ENCODE data around the gene COL23A1. TPM values are rescaled to one million over a fixed set of nuclear protein-coding genes. Genes with fewer than 3 reads are reported as not detected.
A peak's percentile ranks its signal among the peaks of the same experiment; 100 is the strongest.

COL23A1 gene
- total RNA-seq, 1 donor from 2014 or later, result 0.12 TPM

- no peak overlapping the region for H3K4me3 Mint-ChIP-seq (ENCODE audit: unreplicated experiment)
- no peak for DNase-seq (ENCODE audit: low spot score)
- H3K9me3 Mint-ChIP-seq (ENCODE audit: low read depth), result no peaks in the 10 kb centered on the region
- TF ChIP-seq CTCF (IDR thresholded peaks at IDR 0.05), result peak; percentile 19
- no peaks in the 10 kb centered on the region for H3K36me3 Mint-ChIP-seq (ENCODE audit: low read depth)
- no peak overlapping the region for H3K27ac Mint-ChIP-seq (ENCODE audit: unreplicated experiment)
- H3K27me3 Mint-ChIP-seq (ENCODE audit: low read depth), result peaks cover 21% of the 10 kb centered on the region
- peaks cover 2% of the 10 kb centered on the region for H3K4me1 Mint-ChIP-seq (ENCODE audit: low read depth)
Measured at GRCh38 chr5:178417391-178417811, 172.8 kb downstream of the COL23A1 start.

GRCh38 chr5:178416919-178417318 is 173.3 kb downstream of the COL23A1 start:
- Mint-ChIP-seq H3K36me3 (ENCODE audit: low read depth) (no peaks in the 10 kb centered on the region), H3K4me3 (ENCODE audit: unreplicated experiment) (no peak overlapping the region), H3K27me3 (ENCODE audit: low read depth) (peaks cover 21% of the 10 kb centered on the region), H3K9me3 (ENCODE audit: low read depth) (no peaks in the 10 kb centered on the region), H3K4me1 (ENCODE audit: low read depth) (peaks cover 2% of the 10 kb centered on the region), H3K27ac (ENCODE audit: unreplicated experiment) (no peak overlapping the region)
- no peak for TF ChIP-seq CTCF (IDR thresholded peaks at IDR 0.05)
- DNase-seq (ENCODE audit: low spot score), result no peak

- Mint-ChIP-seq H3K4me1 (ENCODE audit: low read depth) (peaks cover 2% of the 10 kb centered on the region), H3K27ac (ENCODE audit: unreplicated experiment) (no peak overlapping the region), H3K9me3 (ENCODE audit: low read depth) (no peaks in the 10 kb centered on the region), H3K36me3 (ENCODE audit: low read depth) (no peaks in the 10 kb centered on the region), H3K4me3 (ENCODE audit: unreplicated experiment) (no peak overlapping the region), H3K27me3 (ENCODE audit: low read depth) (peaks cover 27% of the 10 kb centered on the region)
- TF ChIP-seq CTCF (IDR thresholded peaks at IDR 0.05), result no peak
- peak; percentile 79 for DNase-seq (ENCODE audit: low spot score)
Measured at GRCh38 chr5:178416206-178416882, 173.8 kb downstream of the COL23A1 start.

- peak; percentile 81 for DNase-seq (ENCODE audit: low spot score)
- no peaks in the 10 kb centered on the region for H3K9me3 Mint-ChIP-seq (ENCODE audit: low read depth)
- no peak overlapping the region for H3K27ac Mint-ChIP-seq (ENCODE audit: unreplicated experiment)
- peaks cover 32% of the 10 kb centered on the region for H3K27me3 Mint-ChIP-seq (ENCODE audit: low read depth)
- H3K36me3 Mint-ChIP-seq (ENCODE audit: low read depth), result no peaks in the 10 kb centered on the region
- no peak overlapping the region for H3K4me3 Mint-ChIP-seq (ENCODE audit: unreplicated experiment)
- H3K4me1 Mint-ChIP-seq (ENCODE audit: low read depth), result peaks cover 2% of the 10 kb centered on the region
- TF ChIP-seq CTCF (IDR thresholded peaks at IDR 0.05), result no peak
Measured at GRCh38 chr5:178415353-178415752, 174.8 kb downstream of the COL23A1 start.

GRCh38 chr5:178413988-178414387 is 176.2 kb downstream of the COL23A1 start:
- H3K36me3 Mint-ChIP-seq (ENCODE audit: low read depth), result no peaks in the 10 kb centered on the region
- peaks cover 30% of the 10 kb centered on the region for H3K27me3 Mint-ChIP-seq (ENCODE audit: low read depth)
- no peak overlapping the region for H3K27ac Mint-ChIP-seq (ENCODE audit: unreplicated experiment)
- TF ChIP-seq CTCF (IDR thresholded peaks at IDR 0.05), result no peak
- H3K4me3 Mint-ChIP-seq (ENCODE audit: unreplicated experiment), result no peak overlapping the region
- H3K4me1 Mint-ChIP-seq (ENCODE audit: low read depth), result peaks cover 2% of the 10 kb centered on the region
- H3K9me3 Mint-ChIP-seq (ENCODE audit: low read depth), result no peaks in the 10 kb centered on the region
- peak; percentile 39 for DNase-seq (ENCODE audit: low spot score)

Data from chondrocyte (in vitro differentiated cells).